ENCODE data around the gene CD37. TPM values are rescaled to one million over a fixed set of nuclear protein-coding genes. Genes with fewer than 3 reads are reported as not detected.
A peak's percentile ranks its signal among the peaks of the same experiment; 100 is the strongest.

CD37 gene
- total RNA-seq, 2 donors from 2014 or later = 248 to 262 TPM

- H3K27me3 Mint-ChIP-seq (ENCODE audit: low read depth) = no peaks in the 10 kb centered on the region
Observed at GRCh38 chr19:49383599-49383998, 48.4 kb downstream of the CD37 start.

GRCh38 chr19:49387936-49388372 lies 52.7 kb downstream of the CD37 start, which contains the start of gene KASH5:
TSS of gene KASH5 (plus strand) at chr19:49388249. CDS start at chr19:49390884, 2,635 bp downstream.
- Mint-ChIP-seq H3K27me3 (ENCODE audit: low read depth) (peaks cover 7% of the 10 kb centered on the region), H3K27ac (peak within 1 kb of the TSS; percentile 79)
- peak; percentile 67 to 76 for ATAC-seq (replicated peaks in 1 of 2)

More at GRCh38 chr19:49383599-49383998, 48.4 kb downstream of the CD37 start:
- Mint-ChIP-seq H3K4me3 (no peak overlapping the region), H3K9me3 (peaks cover 4 to 6% of the 10 kb centered on the region in 2 donors), H3K4me1 (ENCODE audit: low read depth) (peaks cover 15% of the 10 kb centered on the region), H3K36me3 (ENCODE audit: insufficient read depth in 2 of 2) (peaks cover 3 to 8% of the 10 kb centered on the region in 2 donors), H3K27ac (no peak overlapping the region)
- DNase-seq (no peak), ATAC-seq (replicated peaks in 1 of 2) (no peak)

GRCh38 chr19:49389406-49389805 lies 54.2 kb downstream of the CD37 start:
- Mint-ChIP-seq H3K9me3 (no peaks in the 10 kb centered on the region), H3K27me3 (ENCODE audit: low read depth) (peaks cover 7% of the 10 kb centered on the region), H3K27ac (no peak overlapping the region), H3K4me1 (ENCODE audit: low read depth) (peaks cover 27% of the 10 kb centered on the region), H3K36me3 (ENCODE audit: insufficient read depth in 2 of 2) (no peaks in the 10 kb centered on the region), H3K4me3 (no peak overlapping the region)
- DNase-seq (no peak), ATAC-seq (replicated peaks in 1 of 2) (no peak)

More at GRCh38 chr19:49387936-49388372, 52.7 kb downstream of the CD37 start, which contains the start of gene KASH5:
- Mint-ChIP-seq H3K36me3 (ENCODE audit: insufficient read depth in 2 of 2) (no peaks in the 10 kb centered on the region), H3K4me1 (ENCODE audit: low read depth) (peaks cover 27% of the 10 kb centered on the region), H3K9me3 (no peaks in the 10 kb centered on the region), H3K4me3 (peak within 1 kb of the TSS; percentile 46 to 48)
- DNase-seq = peak; percentile 85 to 91

Other genes with a start within 250 kb of the CD37 start
- gene SNRNP70, start 250.0 kb upstream of the CD37 start, total RNA-seq = 100 to 1,000 TPM; 165 to 175 TPM
- gene LIN7B, start 221.0 kb upstream of the CD37 start, total RNA-seq = 1 to 10 TPM; 5.1 to 7.7 TPM
- gene C19orf73, start 216.3 kb upstream of the CD37 start, total RNA-seq = 1 to 10 TPM; 2.2 to 2.9 TPM
- gene PPFIA3, start 215.9 kb upstream of the CD37 start, total RNA-seq = 1 to 10 TPM; 6.2 to 9.0 TPM
- gene HRC, start 180.0 kb upstream of the CD37 start, total RNA-seq = not detected
- 1 to 10 TPM in 1 of 2 donors, under 1 TPM in 1; 0.96 to 1.5 TPM for gene TRPM4, start 177.6 kb upstream of the CD37 start, total RNA-seq
- gene SLC6A16, start 10.2 kb upstream of the CD37 start, total RNA-seq = 1 to 10 TPM; 2.0 to 3.0 TPM
- gene TEAD2, start 27.0 kb downstream of the CD37 start, total RNA-seq = not detected
- gene DKKL1, start 28.5 kb downstream of the CD37 start, total RNA-seq = not detected
- 1 to 10 TPM; 1.6 to 3.0 TPM for gene KASH5, start 52.8 kb downstream of the CD37 start, total RNA-seq
- not detected for gene PTH2, start 88.0 kb downstream of the CD37 start, total RNA-seq
- not detected for gene GFY, start 90.0 kb downstream of the CD37 start, total RNA-seq
- gene SLC17A7, start 106.1 kb downstream of the CD37 start, total RNA-seq = under 1 TPM; 0.42 to 0.74 TPM
- 100 to 1,000 TPM; 128 to 132 TPM for gene PIH1D1, start 116.4 kb downstream of the CD37 start, total RNA-seq
- 10 to 100 TPM; 21.8 to 23.4 TPM for gene ALDH16A1, start 117.8 kb downstream of the CD37 start, total RNA-seq
- 10 to 100 TPM; 69.7 to 76.3 TPM for gene FLT3LG, start 138.8 kb downstream of the CD37 start, total RNA-seq
- gene RPL13A, start 152.2 kb downstream of the CD37 start, total RNA-seq = 1,000 to 10,000 TPM; 4,603 to 5,026 TPM
- 1,000 to 10,000 TPM; 2,679 to 2,721 TPM for gene RPS11, start 161.0 kb downstream of the CD37 start, total RNA-seq
- 10 to 100 TPM; 21.2 to 24.1 TPM for gene FCGRT, start 177.3 kb downstream of the CD37 start, total RNA-seq
- 1 to 10 TPM; 3.2 to 4.3 TPM for gene RCN3, start 192.6 kb downstream of the CD37 start, total RNA-seq
- 10 to 100 TPM; 66.0 to 72.7 TPM for gene NOSIP, start 245.2 kb downstream of the CD37 start, total RNA-seq
- gene PRRG2, start 245.9 kb downstream of the CD37 start, total RNA-seq = 1 to 10 TPM in 1 of 2 donors, under 1 TPM in 1; 0.88 to 1.1 TPM